ENCODE results near the gene ZXDC. TPM values are rescaled to one million over a fixed set of nuclear protein-coding genes. Genes with fewer than 3 reads are reported as not detected.
A peak's percentile ranks its signal among the peaks of the same experiment; 100 is the strongest.

ZXDC gene
- total and polyA plus RNA-seq, 2 donors from 2014 or later, result 11.4 to 44.8 TPM

DNA sequence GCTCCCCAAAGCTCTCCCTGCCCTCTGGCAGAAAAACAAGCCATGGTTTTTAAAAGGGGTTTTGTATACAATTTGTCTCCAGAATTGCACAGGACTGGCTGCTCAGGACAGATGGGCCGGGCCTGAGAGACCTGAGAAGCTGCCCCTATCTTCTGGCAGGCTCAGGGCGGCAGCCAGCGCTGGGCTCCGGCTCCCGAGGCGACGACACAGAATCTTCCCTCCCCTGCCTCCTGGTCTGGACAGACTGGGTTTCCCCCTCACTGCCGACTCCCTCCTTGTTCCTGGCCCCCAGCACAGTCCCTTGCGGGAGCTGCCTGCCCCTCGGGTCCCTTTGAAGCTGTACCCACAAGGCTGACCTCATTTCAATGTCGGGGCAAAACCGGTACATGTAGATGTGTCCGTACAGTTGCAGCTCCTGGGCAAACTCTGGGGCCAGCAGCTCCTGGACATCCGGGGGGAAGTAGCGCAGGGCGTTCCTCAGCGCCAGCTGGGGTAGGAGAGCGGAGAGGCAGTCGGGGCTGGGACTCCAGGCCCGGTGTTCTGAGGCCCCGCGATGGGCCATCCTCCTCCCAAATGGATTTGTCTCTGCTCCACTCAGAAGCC lies 34.7 kb upstream of the ZXDC start:
- H3K9ac ChIP-seq (ENCODE audit: low read length in 3 of 3), result no peak overlapping the region
- no peaks in the 10 kb centered on the region for H3K27me3 ChIP-seq (ENCODE audit: control insufficient read depth, insufficient read depth, low read length)
- no peaks in the 10 kb centered on the region for H3K9me3 ChIP-seq (ENCODE audit: control insufficient read depth in 2 of 3, insufficient read depth in 1 of 3, low read length in 3 of 3)
- no peak overlapping the region for H3K27ac ChIP-seq (ENCODE audit: low read depth in 2 of 2, low read length in 2 of 2)
- DNase-seq (peak in 1 of 5 donors; percentile 60), FAIRE-seq (no peak)
- H3K36me3 ChIP-seq (ENCODE audit: control insufficient read depth in 2 of 3, insufficient read depth in 3 of 3, low read length in 3 of 3), result no peaks in the 10 kb centered on the region
- no peaks in the 10 kb centered on the region for H3K4me1 ChIP-seq (ENCODE audit: control insufficient read depth in 2 of 3, insufficient read depth in 2 of 3, low read depth in 1 of 3, low read length in 3 of 3)
- intact Hi-C loops (cut with DNase I), result no loop called here
- no peak for TF ChIP-seq CTCF (IDR thresholded peaks at IDR 0.05; ENCODE audit: borderline replicate concordance, extremely low read depth, insufficient read depth)
- no peak overlapping the region for H3K4me3 ChIP-seq (ENCODE audit: low read length in 3 of 3)

- Histone ChIP-seq H3K27ac (ENCODE audit: low read depth in 2 of 2, low read length in 2 of 2) (no peak overlapping the region), H3K4me3 (ENCODE audit: low read length in 3 of 3) (no peak overlapping the region), H3K4me1 (ENCODE audit: control insufficient read depth in 2 of 3, insufficient read depth in 2 of 3, low read depth in 1 of 3, low read length in 3 of 3) (no peaks in the 10 kb centered on the region), H3K36me3 (ENCODE audit: control insufficient read depth in 2 of 3, insufficient read depth in 3 of 3, low read length in 3 of 3) (no peaks in the 10 kb centered on the region), H3K27me3 (ENCODE audit: control insufficient read depth, insufficient read depth, low read length) (no peaks in the 10 kb centered on the region), H3K9me3 (ENCODE audit: control insufficient read depth in 2 of 3, insufficient read depth in 1 of 3, low read length in 3 of 3) (no peaks in the 10 kb centered on the region), H3K9ac (ENCODE audit: low read length in 3 of 3) (no peak overlapping the region)
- no peak for FAIRE-seq
- intact Hi-C loops (cut with DNase I), result no loop called here
- TF ChIP-seq CTCF (IDR thresholded peaks at IDR 0.05; ENCODE audit: borderline replicate concordance, extremely low read depth, insufficient read depth), result no peak
- DNase-seq, result peak in 1 of 5 donors; percentile 60
Measured at GRCh38 chr3:126509597-126510307, 34.1 kb upstream of the ZXDC start.

- intact Hi-C loops (cut with DNase I), result no loop called here
Measured at GRCh38 chr3:126508564-126508964, 32.9 kb upstream of the ZXDC start.

More at GRCh38 chr3:126508564-126508964, 32.9 kb upstream of the ZXDC start:
- Histone ChIP-seq H3K27ac (ENCODE audit: low read depth in 2 of 2, low read length in 2 of 2) (no peak overlapping the region), H3K36me3 (ENCODE audit: control insufficient read depth in 2 of 3, insufficient read depth in 3 of 3, low read length in 3 of 3) (no peaks in the 10 kb centered on the region), H3K4me3 (ENCODE audit: low read length in 3 of 3) (no peak overlapping the region), H3K27me3 (ENCODE audit: control insufficient read depth, insufficient read depth, low read length) (no peaks in the 10 kb centered on the region), H3K9ac (ENCODE audit: low read length in 3 of 3) (no peak overlapping the region), H3K4me1 (ENCODE audit: control insufficient read depth in 2 of 3, insufficient read depth in 2 of 3, low read depth in 1 of 3, low read length in 3 of 3) (no peaks in the 10 kb centered on the region), H3K9me3 (ENCODE audit: control insufficient read depth in 2 of 3, insufficient read depth in 1 of 3, low read length in 3 of 3) (no peaks in the 10 kb centered on the region)
- FAIRE-seq (no peak), DNase-seq (peak in 1 of 5 donors; percentile 53)
- TF ChIP-seq CTCF (IDR thresholded peaks at IDR 0.05; ENCODE audit: borderline replicate concordance, extremely low read depth, insufficient read depth), result no peak
